ENCODE measurements around the gene LCE7A.

LCE7A gene

DNA sequence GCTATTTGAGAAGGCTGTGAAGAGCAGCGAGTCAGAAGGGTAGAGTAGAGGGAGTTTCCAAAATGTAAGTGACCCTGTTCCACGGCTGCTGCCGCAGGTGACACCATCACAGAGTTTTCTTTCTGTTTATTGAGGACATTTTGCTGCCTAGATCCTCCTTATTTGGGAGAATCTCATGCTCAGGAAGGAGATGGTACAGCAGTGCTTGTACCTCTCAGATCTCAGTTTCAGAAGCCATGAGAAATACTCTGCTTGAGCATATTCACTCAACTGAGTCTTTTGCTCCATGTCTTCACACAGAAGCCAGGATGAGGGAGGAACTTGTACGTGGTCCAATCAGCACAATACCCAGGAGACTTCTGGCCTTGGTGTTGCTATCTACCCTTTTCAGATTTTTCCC, 1.6 kb downstream of the LCE7A start:
- TF ChIP-seq, protein P1, sequence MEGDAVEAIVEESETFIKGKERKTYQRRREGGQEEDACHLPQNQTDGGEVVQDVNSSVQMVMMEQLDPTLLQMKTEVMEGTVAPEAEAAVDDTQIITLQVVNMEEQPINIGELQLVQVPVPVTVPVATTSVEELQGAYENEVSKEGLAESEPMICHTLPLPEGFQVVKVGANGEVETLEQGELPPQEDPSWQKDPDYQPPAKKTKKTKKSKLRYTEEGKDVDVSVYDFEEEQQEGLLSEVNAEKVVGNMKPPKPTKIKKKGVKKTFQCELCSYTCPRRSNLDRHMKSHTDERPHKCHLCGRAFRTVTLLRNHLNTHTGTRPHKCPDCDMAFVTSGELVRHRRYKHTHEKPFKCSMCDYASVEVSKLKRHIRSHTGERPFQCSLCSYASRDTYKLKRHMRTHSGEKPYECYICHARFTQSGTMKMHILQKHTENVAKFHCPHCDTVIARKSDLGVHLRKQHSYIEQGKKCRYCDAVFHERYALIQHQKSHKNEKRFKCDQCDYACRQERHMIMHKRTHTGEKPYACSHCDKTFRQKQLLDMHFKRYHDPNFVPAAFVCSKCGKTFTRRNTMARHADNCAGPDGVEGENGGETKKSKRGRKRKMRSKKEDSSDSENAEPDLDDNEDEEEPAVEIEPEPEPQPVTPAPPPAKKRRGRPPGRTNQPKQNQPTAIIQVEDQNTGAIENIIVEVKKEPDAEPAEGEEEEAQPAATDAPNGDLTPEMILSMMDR (IDR thresholded peaks at IDR 0.05; ENCODE audit: insufficient read depth, low read length, poor library complexity, severe bottlenecking): no peak
- Histone ChIP-seq H3K4me3 (replicated peaks; ENCODE audit: low read depth, low read length) (no peak overlapping the region), H3K36me3 (ENCODE audit: control insufficient read depth, insufficient read depth, low read length) (no peaks in the 10 kb centered on the region)

DNA sequence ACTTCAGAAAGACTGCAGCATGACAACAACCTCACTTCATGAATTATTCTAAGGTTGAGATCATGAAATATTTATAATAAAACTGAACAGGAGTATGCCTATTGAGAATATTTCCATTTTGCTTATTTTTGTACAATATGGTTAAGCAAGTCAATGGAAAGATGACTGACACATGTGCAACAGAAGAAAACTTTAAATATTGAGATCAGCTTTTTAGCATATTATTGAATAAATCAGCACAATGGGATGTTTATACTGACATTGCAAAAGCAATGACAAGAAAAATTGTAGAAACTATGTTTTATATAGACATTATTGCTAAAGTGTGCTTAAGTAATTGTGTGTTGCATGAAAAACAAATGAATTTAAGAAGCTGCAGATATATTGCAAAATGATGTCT, 4.6 kb downstream of the LCE7A start:
- H3K4me3 ChIP-seq (replicated peaks; ENCODE audit: low read depth, low read length): no peak overlapping the region
- no peaks in the 10 kb centered on the region for H3K36me3 ChIP-seq (ENCODE audit: control insufficient read depth, insufficient read depth, low read length)
- TF ChIP-seq, protein P1 (IDR thresholded peaks at IDR 0.05; ENCODE audit: insufficient read depth, low read length, poor library complexity, severe bottlenecking): no peak
- no peak for DNase-seq (ENCODE audit: extremely low read depth, insufficient read length)
- H3K27me3 ChIP-seq (replicated peaks; ENCODE audit: control insufficient read depth, insufficient read depth, low read length): no peaks in the 10 kb centered on the region; the same call in 1 of the 2 replicates

More for the DNA sequence above, 1.6 kb downstream of the LCE7A start:
- H3K27me3 ChIP-seq (replicated peaks; ENCODE audit: control insufficient read depth, insufficient read depth, low read length): no peaks in the 10 kb centered on the region; the same call in 1 of the 2 replicates
- no peak for DNase-seq (ENCODE audit: extremely low read depth, insufficient read length)

DNA sequence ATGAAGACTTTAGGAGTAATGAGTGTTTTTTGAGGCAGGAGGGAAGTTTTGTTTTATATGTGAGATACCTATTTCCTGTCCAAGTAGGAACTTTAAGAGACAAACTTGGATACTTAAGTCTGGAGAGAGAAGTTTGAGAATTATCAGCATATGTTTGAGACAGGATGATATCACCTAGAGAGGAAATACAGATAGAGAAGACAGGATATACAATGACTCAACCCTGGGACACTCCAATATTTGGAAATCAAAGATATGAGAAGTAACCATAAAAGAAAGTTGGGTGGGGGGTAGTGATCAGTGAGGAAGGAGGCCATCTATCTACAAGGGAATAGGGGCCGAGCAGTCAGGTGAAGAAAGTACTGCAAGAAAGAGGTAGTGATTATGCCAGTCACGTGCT, 6.5 kb downstream of the LCE7A start:
- TF ChIP-seq, protein P1 (IDR thresholded peaks at IDR 0.05; ENCODE audit: insufficient read depth, low read length, poor library complexity, severe bottlenecking): no peak
- no peaks in the 10 kb centered on the region; the same call in 1 of the 2 replicates for H3K27me3 ChIP-seq (replicated peaks; ENCODE audit: control insufficient read depth, insufficient read depth, low read length)
- no peak for DNase-seq (ENCODE audit: extremely low read depth, insufficient read length)
- no peaks in the 10 kb centered on the region for H3K36me3 ChIP-seq (ENCODE audit: control insufficient read depth, insufficient read depth, low read length)
- no peak overlapping the region for H3K4me3 ChIP-seq (replicated peaks; ENCODE audit: low read depth, low read length)

GRCh38 chr1:152869808-152870419, 10.1 kb downstream of the LCE7A start:
- TF ChIP-seq, protein P1 (IDR thresholded peaks at IDR 0.05; ENCODE audit: insufficient read depth, low read length, poor library complexity, severe bottlenecking): peak; percentile 81
- Histone ChIP-seq H3K27me3 (replicated peaks; ENCODE audit: control insufficient read depth, insufficient read depth, low read length) (no peaks in the 10 kb centered on the region; the same call in 1 of the 2 replicates), H3K36me3 (ENCODE audit: control insufficient read depth, insufficient read depth, low read length) (no peaks in the 10 kb centered on the region), H3K4me3 (replicated peaks; ENCODE audit: low read depth, low read length) (no peak overlapping the region)
- no peak for DNase-seq (ENCODE audit: extremely low read depth, insufficient read length)

DNA sequence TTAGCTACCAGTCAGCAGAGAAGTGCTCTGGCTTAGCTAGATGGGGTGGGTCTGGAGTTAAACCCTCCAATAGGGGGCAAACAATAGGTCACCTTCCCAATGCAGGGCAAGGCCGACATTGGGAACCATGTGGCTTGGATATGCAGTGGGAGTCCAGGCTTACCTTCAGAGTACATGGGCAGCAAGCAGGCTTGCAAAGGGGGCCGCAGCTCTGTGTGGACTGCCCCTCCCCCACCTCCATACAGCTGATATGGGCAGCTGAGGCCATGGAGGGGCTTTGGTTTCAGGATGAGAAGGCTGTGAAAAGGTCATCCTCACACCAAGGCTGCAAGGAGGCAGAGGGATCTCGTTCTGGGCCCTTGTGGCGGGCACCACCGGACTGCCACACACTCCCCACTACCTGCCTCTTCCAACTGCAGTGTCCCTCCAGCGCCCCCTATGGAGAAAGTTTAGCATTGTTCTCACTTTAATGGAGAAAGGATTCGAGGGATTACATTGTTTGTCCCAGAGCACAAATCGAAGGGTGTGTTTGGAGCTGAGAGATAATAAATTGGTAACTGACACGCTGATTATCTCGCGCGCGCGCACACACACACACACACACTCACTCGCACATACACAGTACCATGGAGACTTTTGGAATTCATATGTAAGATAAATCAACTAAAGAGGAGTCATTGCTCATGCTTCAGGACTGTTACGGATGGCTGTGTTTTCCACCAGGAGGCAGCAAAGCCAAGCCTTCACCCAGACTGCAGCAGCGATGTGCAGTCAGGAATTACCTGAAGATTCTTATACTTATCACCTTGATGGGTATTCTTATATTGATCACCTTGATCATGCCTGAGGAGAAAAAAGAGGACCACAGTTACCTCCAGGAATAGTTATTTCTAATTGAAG, 11.3 kb downstream of the LCE7A start:
- H3K4me3 ChIP-seq (replicated peaks; ENCODE audit: low read depth, low read length): no peak overlapping the region

More for the DNA sequence above, 11.3 kb downstream of the LCE7A start:
- no peak for DNase-seq (ENCODE audit: extremely low read depth, insufficient read length)
- Histone ChIP-seq H3K27me3 (replicated peaks; ENCODE audit: control insufficient read depth, insufficient read depth, low read length) (no peaks in the 10 kb centered on the region; the same call in 1 of the 2 replicates), H3K36me3 (ENCODE audit: control insufficient read depth, insufficient read depth, low read length) (no peaks in the 10 kb centered on the region)
- TF ChIP-seq, protein P1 (IDR thresholded peaks at IDR 0.05; ENCODE audit: insufficient read depth, low read length, poor library complexity, severe bottlenecking): peak; percentile 39
